GM12875 (cell line): ENCODE results near the gene KLC3.
"Not testable (repeated sequence)": the region's sequence is repeated elsewhere in the genome, so short reads cannot be mapped to it uniquely, and the experiment has no call there.

Experiments
- H3K4me3 ChIP-seq: one replicate; pipeline ENCODE4 v1.5.1; 2011; ENCODE audit warnings: low read depth, low read length, control low read depth
- TF ChIP-seq, protein P1 (sequence below): IDR thresholded peaks from 2 replicates; pipeline ENCODE4 v1.5.1; 2011; ENCODE audit warnings: low read depth, mild to moderate bottlenecking, control low read depth, inconsistent platforms, low read length, moderate library complexity, borderline replicate concordance; ENCODE audit not compliant: insufficient read depth

Gene KLC3

DNA sequence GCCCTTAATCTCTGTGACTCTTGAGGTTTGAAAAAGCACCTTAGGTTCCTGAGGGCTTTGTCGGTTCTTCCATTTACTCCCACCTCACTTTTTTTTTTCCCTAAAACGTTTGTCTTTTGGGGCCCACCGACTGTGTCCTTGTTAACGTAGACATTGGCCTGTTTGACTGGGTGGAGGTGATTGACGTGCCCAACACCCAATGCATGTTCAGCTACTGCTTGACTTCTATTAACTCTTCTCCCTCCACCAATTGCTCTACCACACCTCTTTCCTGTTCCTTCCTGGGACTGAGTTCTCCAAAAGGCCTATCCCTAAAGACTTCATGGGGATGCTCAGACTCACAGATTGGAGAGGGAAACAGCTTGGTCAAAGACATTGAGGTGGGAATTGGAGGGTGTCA, 35.1 kb upstream of the KLC3 start:
- no peak overlapping the region for H3K4me3 ChIP-seq
- TF ChIP-seq, protein P1, sequence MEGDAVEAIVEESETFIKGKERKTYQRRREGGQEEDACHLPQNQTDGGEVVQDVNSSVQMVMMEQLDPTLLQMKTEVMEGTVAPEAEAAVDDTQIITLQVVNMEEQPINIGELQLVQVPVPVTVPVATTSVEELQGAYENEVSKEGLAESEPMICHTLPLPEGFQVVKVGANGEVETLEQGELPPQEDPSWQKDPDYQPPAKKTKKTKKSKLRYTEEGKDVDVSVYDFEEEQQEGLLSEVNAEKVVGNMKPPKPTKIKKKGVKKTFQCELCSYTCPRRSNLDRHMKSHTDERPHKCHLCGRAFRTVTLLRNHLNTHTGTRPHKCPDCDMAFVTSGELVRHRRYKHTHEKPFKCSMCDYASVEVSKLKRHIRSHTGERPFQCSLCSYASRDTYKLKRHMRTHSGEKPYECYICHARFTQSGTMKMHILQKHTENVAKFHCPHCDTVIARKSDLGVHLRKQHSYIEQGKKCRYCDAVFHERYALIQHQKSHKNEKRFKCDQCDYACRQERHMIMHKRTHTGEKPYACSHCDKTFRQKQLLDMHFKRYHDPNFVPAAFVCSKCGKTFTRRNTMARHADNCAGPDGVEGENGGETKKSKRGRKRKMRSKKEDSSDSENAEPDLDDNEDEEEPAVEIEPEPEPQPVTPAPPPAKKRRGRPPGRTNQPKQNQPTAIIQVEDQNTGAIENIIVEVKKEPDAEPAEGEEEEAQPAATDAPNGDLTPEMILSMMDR, result no peak

DNA sequence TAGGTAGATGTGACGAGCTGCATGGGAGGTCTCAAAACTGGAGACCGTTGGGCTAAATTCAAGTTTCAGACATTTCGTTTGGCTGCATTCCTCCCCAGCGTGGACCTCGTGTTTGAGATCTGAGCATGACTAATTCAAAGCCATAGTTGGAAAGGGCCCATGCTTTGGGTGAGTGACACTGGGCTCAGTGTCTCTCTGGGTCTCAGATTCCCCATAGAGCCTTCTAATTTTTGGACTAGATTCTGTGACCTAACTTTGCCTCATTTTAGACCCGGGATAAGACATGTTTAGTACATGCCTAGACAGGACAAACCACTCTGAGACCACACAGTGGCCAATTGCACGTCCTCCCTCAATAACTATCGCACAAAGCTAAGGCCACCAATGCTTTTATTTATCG, 34.5 kb upstream of the KLC3 start:
- H3K4me3 ChIP-seq, result no peak overlapping the region
- TF ChIP-seq, protein P1, result no peak

DNA sequence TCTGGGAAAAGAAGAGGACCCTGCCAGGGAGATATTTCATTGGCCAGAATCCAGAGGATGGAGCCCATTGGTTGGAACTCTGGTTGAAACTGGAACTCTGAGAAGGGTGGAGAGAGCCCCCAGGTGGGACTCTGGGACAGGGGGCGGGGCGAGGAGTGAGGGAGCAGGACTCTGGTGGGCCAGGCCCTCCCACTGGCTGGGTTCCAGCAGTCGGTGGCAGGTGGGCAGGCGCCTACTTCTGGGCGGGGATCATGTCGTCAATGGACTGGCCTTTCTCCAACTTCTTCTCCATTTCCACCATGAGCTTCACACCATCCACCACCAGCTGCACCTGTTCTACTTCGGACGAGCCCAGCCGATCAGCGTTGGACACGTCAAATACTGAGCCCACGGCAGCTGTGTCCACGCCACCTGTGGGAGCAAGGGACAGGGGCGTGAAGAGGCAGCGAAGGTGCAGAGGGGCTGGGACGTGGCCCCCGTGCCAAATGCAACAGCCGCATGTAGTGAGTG, 34.0 kb upstream of the KLC3 start:
- no peak overlapping the region for H3K4me3 ChIP-seq
- TF ChIP-seq, protein P1, result no peak

DNA sequence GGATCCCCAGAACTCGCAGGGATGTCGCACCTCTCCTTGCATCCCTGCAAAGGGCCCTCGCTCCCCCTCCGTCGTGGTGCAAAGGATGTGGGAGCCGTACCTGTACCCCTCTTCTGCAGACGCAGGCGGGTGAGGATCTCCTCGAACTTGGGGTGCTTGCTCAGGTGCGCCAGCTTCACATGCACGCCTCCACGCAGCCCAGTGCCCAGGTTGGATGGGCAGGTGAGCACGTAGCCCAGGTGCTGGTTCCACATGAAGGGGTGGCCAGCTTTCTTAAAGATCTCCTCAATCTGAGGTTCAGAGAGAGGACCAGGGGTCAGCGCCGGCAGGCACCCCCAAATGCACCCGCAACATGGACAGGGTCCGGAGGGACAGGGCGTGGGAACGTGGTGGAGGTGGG, 33.2 kb upstream of the KLC3 start:
- no peak overlapping the region for H3K4me3 ChIP-seq

DNA sequence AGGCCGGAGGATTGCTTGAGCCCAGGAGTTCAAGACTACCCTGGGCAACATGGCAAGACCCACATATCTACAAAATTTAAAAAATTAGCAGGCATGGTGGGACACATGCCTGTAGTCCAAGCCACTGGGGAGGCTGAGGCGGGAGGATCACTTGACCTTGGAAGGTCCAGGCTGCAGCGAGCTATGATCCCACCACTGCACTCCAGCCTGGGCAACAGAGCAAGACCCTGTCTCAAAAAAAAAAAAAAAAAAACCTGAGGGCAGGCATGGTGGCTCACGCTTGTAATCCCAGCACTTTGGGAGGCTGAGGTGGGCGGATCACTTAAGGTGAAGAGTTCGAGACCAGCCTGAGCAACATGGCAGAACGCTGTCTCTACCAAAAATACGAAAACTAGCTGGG, 31.2 kb upstream of the KLC3 start:
- H3K4me3 ChIP-seq, result not testable (repeated sequence)

More for the DNA sequence above, 33.2 kb upstream of the KLC3 start:
- TF ChIP-seq, protein P1, result no peak

DNA sequence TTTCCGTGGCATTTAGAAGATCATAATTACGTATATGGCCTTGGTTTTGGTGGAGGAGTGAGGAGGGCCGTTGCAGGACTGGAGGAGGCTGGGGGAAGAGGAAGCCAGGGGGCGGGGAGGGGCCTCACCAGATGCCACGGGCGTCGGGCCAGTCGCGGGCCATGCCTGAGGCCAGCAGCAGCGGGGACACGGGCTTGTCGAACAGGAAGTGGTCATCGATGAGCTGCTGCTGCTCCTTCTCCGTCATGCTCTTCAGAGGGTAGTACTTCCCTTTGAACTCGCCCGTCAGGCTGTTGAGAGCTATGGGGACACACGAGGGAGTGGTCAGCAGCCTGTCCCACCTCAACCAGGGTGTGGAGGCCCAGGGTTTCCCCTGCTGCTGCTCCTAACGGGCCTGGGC, 28.9 kb upstream of the KLC3 start:
- TF ChIP-seq, protein P1, result no peak
- no peak overlapping the region for H3K4me3 ChIP-seq

DNA sequence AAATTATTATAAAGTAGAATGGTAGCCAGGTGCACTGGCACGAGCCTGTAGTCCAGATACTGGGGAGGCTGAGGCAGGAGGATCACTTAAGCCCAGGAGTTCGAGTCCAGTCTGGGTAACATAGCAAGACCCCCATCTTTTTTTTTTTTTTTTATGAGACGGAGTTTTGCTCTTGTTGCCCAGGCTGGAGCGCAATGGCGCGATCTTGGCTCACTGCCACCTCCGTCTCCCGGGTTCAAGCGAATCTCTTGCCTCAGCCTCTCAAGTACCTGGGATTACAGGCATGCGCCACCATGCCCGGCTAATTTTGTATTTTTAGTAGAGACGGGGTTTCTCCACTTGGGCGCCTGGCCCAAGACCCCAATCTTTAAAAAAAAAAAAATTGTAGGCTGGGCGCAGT, 28.3 kb upstream of the KLC3 start:
- H3K4me3 ChIP-seq, result not testable (repeated sequence)

DNA sequence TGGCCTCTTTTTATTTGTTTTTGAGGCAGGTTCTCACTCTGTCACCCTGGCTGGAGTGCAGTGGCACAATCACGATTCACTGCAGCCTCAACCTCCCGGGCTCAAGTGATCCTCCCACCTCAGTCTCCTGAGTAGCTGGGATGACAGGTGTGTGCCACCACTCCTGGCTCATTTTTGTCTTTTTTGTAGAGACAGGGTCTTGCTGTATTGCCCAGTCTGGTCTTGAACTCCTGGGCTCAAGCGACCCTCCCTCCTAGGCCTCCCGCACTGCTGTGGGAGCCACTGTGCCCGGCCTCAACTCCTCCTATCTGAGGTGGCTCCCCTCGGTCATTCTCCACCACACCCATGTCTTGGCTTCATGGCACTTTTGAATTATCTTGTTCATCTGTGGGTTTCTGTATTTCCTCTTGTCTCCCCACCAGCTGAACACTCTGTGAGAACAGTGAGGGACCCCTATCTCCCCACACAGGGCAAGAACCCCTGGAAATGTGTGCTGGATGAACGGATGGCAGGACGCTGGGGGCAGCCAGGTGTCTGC, 25.8 kb upstream of the KLC3 start:
- H3K4me3 ChIP-seq, result no peak overlapping the region
- TF ChIP-seq, protein P1, result no peak
